DMS153 treated with DMSO at 0.1 percent for 48 hours (cell line): ENCODE data around the gene MMP20.
"Not testable (repeated sequence)": the region's sequence is repeated elsewhere in the genome, so short reads cannot be mapped to it uniquely, and the experiment has no call there.

ENCODE experiments used
- DNase-seq: peaks from one replicate; lab custom pipeline; 2025; ENCODE audit not compliant: unreplicated experiment; lab: John Stamatoyannopoulos, UW

Gene MMP20, protein sequence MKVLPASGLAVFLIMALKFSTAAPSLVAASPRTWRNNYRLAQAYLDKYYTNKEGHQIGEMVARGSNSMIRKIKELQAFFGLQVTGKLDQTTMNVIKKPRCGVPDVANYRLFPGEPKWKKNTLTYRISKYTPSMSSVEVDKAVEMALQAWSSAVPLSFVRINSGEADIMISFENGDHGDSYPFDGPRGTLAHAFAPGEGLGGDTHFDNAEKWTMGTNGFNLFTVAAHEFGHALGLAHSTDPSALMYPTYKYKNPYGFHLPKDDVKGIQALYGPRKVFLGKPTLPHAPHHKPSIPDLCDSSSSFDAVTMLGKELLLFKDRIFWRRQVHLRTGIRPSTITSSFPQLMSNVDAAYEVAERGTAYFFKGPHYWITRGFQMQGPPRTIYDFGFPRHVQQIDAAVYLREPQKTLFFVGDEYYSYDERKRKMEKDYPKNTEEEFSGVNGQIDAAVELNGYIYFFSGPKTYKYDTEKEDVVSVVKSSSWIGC

DNA sequence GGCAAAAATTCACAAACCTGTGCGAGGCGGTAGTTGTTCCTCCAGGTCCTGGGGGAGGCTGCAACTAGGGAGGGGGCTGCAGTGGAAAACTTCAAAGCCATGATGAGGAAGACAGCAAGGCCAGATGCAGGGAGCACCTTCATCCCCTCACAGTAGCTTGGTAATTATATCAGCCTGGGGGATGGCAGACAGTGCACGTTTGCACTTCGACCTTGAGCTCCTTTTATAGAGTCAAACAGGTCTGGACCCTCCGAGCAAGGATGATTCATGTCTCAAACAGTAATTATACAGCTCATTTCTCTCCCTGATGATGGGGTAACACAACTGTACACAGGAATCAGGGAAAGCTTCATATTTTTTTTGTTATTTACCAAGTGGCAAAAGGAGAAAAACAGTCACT, at the start of gene MMP20:
Gene MMP20, minus strand, starts transcription at position 156 of the 400 bp plus-strand sequence. Its CDS starts 13 bp downstream, at position 143.
- DNase-seq = no peak

- DNase-seq = no peak
Measured at GRCh38 chr11:102669664-102670063, 44.5 kb upstream of the MMP20 start.

DNA sequence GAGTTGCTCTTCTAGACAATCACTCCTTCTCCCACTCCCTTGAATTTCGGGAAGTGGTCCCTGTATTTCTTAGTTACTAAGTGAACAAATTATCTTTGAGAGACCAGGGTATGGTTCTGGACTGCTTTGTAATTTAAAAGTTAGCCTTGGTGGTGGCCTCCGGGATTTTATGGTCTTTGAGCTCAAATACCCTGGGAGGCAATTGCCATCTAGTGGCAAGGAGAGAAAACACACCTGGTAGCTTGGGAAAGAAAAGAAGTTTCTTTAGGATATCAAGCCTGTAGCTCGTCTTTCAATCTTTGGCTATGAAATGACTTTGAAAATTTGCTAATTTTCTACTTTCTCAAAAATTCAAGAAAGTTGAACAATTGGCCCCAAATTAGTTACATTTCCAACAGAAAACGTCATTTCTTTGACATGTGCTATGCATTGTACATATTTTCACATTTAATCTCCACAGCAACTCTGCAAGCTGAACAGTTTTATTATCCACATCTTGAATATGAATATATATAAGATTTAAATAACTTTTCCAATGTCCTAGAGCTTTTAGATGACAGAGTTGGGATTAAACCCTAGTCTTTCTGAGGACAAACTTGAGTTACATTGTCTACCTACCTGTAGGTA, 41.3 kb upstream of the MMP20 start:
- DNase-seq = peak; percentile 8

DNA sequence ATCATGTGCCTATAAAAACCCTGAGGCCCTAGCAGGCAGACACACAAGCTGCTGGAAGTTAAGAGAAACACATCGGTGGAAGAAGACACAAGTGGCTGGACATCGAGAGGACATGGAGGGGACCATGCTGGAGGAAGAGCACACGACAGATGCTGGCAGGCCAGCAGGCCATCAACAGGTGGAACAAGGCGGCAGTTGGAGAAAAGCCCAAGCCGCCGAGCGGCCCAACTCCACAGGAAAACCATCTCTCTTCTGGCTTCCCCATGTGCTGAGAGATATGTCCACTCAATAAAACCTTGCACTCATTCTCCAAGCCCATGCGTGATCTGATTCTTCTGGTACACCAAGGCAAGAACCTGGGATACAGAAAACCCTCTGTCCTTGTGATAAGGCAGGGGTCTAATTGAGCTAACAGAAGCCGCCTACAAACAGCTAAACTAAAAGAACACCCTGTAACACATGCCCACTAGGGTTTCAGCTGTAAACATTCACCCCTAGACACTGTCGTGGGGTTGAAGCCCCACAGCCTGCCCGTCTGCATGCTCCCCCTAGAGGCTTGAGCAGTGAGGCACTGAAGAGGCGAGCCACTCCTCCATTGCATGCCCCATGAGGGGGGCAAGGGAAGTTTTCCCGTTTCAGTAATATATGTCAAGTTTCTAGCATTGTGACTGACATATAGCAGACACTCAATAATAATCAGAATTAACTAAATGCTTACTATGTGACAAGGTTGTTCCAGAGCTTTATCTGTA, 39.0 kb upstream of the MMP20 start:
- no peak for DNase-seq

DNA sequence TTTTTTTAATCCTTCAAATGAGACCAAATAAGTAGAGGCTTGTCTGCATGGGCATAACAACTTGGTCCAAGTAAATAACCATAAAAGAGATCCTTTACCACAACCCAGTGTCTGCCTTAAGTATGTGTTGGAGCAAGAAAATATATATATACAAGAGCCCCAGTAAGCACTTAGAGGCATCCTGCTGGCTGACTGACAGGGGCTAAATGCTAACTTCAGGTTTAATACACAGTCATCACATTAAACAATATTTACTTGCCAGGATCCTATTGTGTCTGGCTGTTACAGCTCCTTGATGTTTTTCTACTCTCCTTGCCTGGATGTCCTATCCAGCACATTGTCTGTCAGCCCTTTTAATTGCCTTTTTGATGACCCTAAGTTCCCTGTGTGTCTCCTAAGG, 37.5 kb upstream of the MMP20 start:
- no peak for DNase-seq

GRCh38 chr11:102661040-102661439, 35.9 kb upstream of the MMP20 start:
- DNase-seq = no peak

- no peak for DNase-seq
Measured at GRCh38 chr11:102656528-102656927, 31.4 kb upstream of the MMP20 start.

DNA sequence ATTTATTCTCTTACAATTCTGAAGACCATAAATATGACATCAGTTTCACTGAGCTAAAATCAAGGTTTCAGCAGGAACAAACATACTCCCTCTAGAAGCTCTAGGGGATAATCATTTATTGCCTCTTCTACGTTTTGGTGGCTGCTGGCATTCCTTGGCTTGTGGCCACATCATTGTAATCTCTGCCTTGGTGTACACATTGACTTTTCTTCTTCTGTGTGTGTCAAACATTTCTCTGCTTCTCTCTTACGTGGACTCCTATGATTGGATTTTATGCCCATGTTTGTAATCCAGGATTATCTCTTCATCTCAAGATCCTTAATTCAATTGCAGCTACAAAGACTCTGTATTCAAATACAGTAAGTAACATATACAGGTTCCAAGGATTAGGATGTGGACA, 30.4 kb upstream of the MMP20 start:
- no peak for DNase-seq

DNA sequence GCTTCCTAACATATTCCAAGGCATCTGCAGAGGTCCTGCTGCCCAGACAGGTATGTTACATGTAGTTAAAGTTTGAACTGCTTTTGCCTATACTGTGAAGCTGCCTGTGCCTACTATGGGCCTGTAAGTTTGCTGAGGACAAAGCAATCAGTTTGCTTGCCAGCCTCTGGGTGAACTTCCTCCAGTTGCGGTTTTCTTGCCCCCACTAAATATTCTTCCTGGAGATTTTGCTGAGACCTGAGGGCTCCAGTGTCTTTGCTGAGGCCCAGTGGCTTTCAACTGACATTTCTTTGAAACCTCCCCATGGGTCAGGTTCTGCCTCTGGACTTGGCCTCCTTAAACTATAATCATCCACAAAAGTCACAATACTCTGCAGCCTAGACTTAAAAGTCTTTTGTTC, 29.6 kb upstream of the MMP20 start:
- DNase-seq = no peak

GRCh38 chr11:102653744-102654291, 28.7 kb upstream of the MMP20 start:
- DNase-seq = no peak

GRCh38 chr11:102647430-102647829, 22.3 kb upstream of the MMP20 start:
- DNase-seq = no peak

DNA sequence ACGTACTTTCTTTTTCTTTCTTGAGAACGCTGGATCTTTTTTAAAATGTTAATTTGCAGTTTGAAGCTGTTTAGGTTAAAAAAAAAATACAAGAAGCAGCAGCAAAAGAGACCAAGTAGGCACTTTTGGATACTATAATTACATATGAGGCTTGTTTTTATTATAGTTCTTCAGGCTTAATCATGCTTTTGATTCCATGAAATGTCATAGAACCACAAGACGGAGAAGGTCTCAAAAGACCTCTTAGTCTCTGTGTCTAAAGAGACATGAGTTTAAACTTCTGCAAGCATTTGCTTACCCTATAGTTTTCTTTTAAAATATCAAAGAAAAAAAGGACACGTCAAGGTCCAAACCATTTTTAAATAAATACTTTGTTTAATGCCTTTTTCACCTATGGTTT, 18.8 kb upstream of the MMP20 start:
- no peak for DNase-seq

GRCh38 chr11:102640946-102641345, 15.8 kb upstream of the MMP20 start:
- no peak for DNase-seq

DNA sequence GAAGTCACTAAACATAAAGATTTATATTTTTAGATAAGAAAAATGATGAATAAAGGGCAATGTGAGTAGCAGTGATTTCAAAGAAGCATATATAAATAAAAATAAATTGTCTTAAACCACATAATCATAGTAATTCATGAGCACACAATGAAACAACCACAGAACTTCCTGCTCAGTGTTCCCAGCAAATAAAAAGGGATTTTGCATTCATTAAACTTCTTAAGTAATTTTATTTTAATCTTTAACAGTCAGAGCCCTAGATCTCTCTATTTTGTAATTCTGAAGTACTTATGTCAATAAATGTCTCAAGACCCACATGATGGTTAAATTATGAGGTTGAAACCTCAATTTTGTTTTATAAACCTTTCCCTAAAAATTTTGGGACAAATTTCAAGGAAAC, 14.5 kb upstream of the MMP20 start:
- no peak for DNase-seq

DNA sequence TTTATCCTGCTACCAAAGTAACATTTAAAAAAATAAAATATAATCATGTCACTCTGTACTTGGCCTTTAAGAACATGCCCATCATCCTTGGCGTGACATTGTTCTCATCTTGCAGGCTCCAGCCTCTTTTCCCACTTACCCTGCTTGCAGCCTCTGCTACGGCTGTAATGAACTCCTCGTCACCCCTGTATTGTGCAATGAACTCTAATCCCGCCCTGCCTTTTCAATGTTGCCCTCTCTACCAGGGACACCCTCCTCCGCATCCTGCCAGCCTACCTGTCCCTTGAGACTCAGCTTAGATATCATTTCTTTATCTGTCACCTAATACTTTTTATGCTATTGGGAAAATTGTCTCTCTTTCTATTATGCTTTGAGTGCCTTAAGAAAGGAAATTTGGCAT, 12.6 kb upstream of the MMP20 start:
- DNase-seq = no peak

GRCh38 chr11:102633385-102634026, 8.4 kb upstream of the MMP20 start:
- no peak for DNase-seq

GRCh38 chr11:102632026-102632425, 6.9 kb upstream of the MMP20 start:
- no peak for DNase-seq

DNA sequence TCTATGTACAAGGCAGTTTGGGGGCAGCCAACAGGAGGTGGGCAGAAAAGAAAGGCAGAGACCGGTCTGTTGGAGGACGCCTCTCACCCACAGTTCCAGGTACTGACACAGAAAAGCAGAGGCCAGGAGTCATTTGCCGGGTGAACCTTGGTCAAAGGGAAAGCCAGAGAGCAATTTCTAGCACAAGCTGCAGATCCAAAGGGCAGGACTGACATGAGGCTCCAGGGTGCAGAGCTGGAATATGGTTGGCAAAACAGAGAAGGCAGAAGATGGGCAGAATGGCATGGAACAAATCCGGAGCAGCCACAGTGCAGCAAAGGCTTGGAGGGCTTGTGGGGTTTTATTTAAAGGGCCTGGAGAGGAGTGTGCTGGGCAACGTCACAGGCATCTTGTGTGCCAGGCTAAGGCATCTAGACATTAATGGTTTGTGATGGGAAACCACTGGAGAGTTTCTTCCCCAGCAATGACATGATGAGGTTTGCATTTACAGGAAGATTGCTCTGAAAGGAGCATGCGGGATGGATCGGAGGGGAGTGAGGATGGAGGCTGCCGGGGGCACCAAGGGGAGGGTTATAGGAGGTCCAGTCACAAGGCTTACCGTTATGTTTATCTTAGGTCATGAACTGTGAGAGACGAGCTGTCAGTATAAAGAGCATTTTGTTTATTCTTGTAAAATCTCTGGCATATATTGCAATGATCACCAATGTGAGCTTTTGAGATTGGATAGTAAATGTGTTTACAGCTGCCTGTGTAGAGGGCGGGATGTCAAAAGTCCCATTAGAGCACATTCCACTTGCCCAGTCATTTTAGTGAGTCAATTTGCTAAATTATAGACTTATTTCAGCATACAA, 5.7 kb upstream of the MMP20 start:
- no peak for DNase-seq

DNA sequence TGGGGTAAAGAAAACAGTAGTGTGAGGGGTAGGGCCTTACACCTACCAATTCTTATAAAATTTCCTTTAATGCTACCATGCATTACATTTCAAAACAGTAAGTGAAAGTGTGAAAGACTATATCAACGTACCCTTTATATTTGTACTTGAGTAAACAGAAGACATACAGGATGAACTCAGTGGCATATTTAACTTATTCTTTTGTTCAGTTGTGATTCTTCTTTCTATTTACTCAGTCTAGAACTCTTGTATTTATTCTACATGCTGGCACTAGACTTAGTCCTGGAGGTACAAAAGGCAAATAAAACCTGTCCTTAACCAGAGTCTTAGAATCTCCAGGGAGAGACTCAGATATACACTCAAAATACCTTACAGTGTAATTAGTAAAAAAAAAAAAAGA, 4.8 kb upstream of the MMP20 start:
- DNase-seq = not testable (repeated sequence)

DNA sequence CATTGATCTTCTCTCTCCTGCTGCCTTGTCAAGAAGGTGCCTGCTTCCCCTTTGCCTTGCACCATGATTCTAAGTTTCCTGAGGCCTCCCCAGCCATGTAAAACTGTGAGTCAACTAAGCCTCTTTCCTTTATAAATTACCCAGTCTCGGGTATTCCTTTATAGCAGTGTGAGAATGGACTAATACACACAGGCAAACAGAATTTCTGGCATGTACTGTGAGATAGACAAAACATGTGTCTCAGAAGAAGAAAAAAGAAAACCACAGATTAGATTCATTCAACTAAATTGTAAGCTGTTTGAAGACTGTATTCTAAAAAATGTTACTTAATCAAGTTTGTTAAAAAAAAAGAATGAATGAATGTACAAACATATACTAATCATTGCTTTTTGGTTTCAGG, 1.5 kb upstream of the MMP20 start:
- no peak for DNase-seq
